NOMO-1 (cell line): ENCODE data around the gene DCC.

Experiments used
- DNase-seq, 2 experiments: peaks; one replicate each; lab custom pipeline; 2025; ENCODE audit not compliant: unreplicated experiment in 2 of 2; lab: John Stamatoyannopoulos, UW

Gene DCC

DNA sequence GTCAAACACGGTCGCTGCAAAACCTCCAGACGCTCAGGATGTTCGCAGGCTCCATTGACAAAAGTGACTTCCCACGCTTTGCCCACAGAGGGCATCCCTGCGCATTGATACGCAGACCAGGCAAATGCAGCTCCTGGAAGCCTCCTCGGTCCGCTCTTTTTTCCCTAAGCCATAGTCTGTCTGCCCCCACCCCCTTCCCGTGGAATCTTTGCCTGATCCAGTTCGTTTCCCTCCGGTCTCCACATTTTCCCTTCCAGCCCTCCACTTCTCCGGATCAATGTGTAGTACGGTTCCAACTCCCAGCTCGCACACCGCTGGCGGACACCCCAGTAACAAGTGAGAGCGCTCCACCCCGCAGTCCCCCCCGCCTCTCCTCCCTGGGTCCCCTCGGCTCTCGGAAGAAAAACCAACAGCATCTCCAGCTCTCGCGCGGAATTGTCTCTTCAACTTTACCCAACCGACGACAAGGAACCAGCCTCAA lies at the start of gene DCC:
Gene DCC (plus strand): TSS at position 307 of the 481 bp plus-strand sequence. CDS start 591 bp downstream, outside the sequence.
- DNase-seq = no peak

DNA sequence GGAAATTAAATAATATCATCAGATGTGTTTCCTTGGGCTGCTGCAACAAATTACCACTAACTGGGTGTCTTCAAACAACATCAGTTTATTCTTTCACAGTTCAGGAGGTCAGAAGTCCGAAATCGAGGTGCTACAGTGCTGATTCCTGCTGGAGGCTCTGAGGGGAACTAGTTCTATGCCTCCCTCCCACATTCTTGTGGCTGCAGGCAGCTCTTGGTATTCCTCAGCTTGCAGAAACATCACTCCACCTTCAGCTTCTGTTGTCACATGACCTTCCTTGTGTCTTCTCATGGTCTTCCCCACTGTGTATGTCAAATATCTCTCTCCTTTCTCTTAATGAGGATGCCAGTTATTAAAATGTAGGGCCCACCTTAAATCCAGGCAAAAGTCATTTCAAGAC lies 29.3 kb upstream of the DCC start:
- DNase-seq = no peak

DNA sequence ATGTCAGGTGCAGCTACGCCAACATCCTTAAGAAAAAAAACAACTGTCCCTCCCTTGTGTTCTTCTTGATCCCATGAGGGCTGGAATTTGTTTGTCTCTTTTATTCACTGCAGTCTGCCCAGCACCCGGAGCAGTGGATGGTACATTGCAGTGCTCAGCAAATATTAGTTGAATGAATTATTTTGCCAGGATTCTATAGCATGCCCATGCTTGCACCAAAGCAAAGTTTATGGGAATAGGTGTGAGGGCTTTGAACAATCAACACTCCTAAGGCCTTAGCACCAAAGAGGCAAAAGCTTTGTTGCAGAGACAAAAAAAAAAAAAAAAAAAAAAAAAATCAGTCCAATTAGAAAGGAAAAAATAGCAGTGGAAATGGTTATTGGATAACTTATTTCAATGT lies 28.7 kb upstream of the DCC start:
- no peak for DNase-seq

- no peak for DNase-seq
These were observed 27.7 kb upstream of the DCC start for GRCh38 chr18:52312346-52312745.

DNA sequence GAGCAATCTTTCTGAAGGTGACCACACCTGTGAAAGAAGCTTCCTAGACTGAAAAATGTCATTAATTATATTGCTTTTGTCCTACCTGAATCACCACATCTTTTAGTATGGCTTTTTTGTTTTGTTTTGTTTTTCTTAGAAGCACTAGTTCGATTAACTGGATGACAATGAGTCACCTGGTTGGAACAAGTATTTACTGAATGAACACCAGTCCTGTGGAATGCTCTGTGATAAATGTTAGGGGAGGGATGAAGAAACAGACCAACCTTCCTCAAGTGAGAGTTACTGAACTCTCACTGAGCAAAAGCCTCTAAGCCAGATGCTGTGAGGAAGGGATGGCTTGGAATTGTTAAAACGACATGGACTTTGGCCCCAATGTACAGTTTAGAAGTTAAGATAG lies 26.8 kb upstream of the DCC start:
- no peak for DNase-seq

GRCh38 chr18:52319424-52319983 lies 20.5 kb upstream of the DCC start:
- no peak for DNase-seq

GRCh38 chr18:52322307-52322706 lies 17.7 kb upstream of the DCC start:
- no peak for DNase-seq

DNA sequence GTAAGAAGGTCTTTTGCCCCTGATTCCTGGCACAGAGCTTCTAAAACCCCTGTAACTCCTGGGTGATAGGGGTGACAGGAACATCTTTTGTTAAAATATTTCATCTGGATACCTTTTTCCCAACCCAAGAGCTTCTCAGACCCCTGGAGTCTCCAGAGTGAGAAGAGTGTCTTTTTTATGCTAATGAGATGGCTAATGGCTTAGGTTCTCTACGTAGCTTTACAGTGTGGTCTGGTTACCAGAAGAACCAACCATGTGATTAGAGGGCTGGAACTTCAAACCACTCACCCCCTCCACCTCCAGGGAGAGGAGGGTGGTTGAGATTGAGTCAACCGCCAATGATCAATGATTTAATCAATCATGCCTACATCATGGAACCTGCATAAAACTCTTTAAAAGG lies 16.2 kb upstream of the DCC start:
- no peak for DNase-seq

- no peak for DNase-seq
These were observed 14.0 kb upstream of the DCC start for GRCh38 chr18:52325997-52326396.

- DNase-seq = no peak
These were observed 6.1 kb upstream of the DCC start for GRCh38 chr18:52333860-52334259.

DNA sequence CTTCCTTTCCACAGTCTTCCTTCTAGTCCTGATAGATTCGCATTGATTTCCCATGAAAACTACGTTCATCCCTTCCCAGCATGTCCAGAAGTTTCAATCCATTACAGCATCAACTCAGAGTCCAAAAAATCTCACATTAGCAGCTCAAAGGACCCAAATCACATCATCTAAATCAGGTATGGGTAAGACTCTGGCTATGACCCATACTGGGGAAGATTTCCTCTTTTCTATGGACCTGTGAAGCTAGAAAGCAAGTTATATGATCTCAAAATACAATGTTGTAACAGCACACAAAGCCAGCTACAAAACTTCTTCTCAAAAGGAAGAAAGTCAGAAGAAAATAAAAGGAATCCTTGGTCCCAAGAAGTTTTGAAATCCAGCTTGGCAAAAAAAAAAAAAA lies 5.7 kb upstream of the DCC start:
- no peak for DNase-seq

DNA sequence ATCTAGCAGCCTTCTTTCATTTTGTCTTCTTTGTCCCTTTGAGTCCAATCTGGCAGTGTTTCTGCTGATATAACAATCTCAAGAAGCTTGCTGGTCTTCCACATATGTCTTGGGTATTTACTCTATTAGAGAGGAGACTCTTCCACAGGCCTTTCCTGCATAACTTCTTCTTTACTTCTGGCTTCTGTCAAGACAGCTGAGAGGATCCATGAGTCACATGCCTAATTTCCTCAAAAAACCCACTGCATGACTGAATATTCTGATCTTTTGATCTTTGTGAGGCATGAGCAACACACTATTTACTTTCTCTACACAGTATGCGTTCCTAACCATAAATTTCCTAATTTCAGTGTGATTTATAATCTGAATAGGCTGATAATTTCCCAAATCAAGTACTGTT lies 5.1 kb upstream of the DCC start:
- no peak for DNase-seq

DNA sequence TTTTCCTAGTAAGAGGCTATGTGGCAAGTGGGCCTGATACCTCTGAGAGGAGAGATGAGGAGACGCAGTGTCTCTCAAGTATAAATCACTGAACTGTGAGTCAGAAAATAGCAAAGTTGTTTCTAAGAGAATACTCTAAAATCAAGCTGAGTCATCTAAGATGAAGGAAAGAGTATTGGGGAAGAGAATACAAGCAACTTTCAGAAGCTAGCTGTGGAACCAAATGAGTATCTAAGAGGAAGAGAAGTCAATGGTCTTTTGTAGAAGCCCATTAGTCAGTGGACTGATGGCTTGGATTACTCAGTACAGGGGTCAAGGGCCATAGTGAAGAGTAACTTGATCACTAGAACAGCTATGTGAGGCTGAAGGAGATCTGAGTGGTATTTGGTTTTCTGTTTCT lies 2.7 kb upstream of the DCC start:
- no peak for DNase-seq

DNA sequence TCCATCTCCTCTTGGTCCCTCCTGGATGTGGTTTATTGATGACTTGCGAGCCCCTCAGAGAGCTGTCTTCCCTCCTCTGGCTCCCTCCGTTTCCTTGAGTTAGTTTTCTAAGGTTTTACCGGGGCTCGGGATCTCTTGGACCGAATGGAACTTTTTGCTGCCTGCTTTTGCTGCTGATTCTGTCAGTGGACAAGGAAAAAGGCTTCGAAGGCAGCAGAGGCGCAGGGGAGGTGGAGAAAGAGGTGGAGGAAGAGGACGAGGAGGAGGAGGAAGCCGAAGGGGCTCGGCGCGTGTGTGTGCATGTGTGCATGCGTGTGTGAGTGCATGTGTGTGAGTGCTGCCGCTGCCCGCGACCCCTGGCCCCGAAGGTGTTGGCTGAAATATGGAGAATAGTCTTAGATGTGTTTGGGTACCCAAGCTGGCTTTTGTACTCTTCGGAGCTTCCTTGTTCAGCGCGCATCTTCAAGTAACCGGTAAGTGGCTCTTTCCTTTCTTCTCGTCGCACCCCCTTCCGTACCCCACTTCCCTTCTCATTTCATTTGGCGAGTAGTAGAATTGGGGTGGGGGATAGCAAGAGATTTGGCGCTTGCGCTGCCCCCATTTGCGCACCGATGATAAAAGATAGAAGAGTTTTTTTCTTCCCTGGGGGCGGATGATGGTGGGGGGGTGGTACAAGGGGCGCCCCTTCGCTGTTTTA lies 557 bp downstream of the DCC start:
- DNase-seq = no peak

- DNase-seq = no peak
These were observed 1.1 kb downstream of the DCC start for GRCh38 chr18:52341103-52341432.

- no peak for DNase-seq
These were observed 1.8 kb downstream of the DCC start for GRCh38 chr18:52341608-52342381.

- no peak for DNase-seq
These were observed 2.5 kb downstream of the DCC start for GRCh38 chr18:52342456-52342855.

GRCh38 chr18:52343138-52343537 lies 3.1 kb downstream of the DCC start:
- no peak for DNase-seq

GRCh38 chr18:52343731-52344340 lies 3.8 kb downstream of the DCC start:
- no peak for DNase-seq

DNA sequence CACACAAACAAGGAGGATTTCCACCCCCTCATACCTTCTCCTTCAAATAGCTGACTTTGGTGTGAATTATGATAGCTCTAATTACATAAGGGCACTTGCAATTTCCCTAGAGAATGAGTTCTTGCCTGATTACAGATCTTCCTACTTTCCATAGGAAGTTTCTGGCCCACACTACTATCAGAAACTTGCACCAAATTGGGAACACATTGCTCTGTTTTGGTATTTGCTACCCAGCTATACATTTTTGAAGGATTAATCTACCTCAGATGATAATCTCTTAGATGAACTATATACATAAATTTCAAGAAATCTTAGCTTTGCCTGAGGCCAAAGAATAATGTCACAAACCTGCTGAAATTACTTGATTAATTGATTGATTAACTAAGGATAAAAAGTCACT lies 4.9 kb downstream of the DCC start:
- no peak for DNase-seq

GRCh38 chr18:52345428-52345827 lies 5.4 kb downstream of the DCC start:
- DNase-seq = no peak

DNA sequence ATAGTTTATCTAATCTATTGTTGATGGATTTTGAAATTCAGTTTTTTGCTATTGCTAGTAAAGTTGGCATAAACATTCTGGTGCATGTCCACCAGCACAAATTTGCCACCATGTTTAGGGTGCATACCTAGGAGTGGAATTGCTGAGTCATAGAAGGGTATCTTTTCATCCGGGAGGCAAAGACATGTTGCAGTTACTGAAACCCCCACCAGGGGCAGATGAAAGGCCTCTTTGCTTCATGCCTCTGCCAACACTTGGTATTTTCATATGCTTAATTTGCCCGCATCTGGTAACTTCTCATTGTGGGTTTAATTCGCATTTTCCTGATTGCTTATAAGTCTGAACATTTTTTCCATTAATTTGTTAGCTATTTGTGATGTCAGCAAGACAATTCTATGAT lies 8.2 kb downstream of the DCC start:
- no peak for DNase-seq
